NOMO-1 (cell line): ENCODE data around the gene WIPF2.

ENCODE experiments used
- DNase-seq, 2 experiments: peaks; one replicate each; lab custom pipeline; 2025; ENCODE audit not compliant: unreplicated experiment in 2 of 2; lab: John Stamatoyannopoulos, UW

Gene WIPF2

DNA sequence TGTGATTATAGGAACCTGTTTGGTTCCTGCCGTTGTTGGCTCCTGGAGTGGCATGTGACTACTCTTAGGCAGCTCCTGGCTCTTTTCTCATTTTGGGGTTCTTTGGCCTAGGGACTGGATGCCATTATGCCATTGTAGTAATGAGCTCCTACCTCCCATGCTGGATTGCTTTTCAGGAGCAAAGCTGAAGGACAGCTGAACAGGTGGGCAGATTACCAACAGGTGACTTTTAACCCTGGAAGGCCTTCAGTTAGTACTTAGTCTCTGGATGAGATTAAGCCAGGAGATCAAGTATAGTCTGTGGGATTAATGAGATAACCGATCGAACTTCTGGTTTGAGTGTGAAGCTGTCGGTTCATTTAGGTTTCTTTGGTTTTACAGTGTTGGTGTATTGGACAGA is 25.2 kb downstream of the WIPF2 start:
- no peak for DNase-seq

DNA sequence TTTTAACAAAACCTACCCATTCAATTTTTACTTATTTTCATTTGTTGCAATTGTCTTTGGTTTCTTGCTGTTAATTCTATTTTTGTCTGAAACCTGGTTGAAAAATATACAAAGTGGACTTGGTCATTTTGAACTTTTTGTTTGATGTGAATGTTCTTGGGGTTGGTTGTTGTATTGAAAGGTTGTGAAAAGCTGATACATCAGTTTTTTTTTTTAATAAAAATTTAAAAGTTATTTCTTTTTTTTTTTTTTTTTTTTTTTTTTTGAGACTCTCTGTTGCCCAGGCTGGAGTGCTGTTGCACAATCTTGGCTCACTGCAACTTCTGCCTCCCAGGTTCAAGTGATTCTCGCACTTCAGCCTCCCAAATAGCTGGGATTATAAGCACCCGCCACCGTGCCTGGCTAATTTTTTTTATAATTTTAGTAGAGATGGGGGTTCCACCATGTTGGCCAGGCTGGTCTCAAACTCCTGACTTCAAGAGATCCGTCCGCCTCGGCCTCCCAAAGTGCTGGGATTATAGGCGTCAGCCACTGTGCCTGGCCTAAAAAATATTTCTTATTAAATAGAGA is 28.9 kb downstream of the WIPF2 start:
- DNase-seq = no peak

DNA sequence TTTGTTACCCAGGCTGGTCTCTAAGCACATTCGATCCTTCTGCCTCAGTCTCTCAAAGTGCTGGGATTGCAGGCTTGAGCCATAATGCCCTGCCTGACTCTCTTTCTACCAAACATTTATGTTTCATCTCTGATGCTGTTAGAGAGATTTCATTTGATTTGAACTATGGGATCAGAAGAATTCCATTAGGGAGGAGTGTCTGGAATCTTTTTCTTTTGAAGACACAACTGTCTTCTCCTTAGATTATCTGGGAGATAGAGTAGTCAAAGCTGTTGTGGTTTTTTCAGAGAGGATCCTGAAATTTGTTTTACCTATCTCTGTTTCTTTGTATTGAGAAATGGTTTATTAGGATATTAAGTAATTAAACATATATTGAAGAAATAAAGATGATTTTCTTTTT is 29.4 kb downstream of the WIPF2 start:
- DNase-seq = no peak

DNA sequence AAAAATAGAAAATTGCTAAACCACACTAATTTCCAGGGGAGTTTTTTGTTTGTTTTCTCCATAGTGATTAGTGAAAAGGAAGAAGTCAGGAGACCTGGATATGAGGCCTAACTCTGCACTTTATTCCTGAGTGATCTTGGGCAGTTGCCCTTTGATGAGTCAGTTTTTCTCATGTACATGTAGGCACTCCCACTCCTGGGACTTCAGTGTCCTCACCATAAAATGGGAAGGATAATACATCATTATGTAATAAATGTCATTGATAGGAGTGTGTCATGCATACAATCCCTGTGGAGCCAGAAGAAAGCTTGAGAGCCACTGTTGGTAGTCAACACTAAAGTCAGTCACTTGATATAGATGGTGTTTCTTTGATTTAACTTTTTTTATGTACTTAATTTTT is 32.5 kb downstream of the WIPF2 start:
- DNase-seq = no peak

DNA sequence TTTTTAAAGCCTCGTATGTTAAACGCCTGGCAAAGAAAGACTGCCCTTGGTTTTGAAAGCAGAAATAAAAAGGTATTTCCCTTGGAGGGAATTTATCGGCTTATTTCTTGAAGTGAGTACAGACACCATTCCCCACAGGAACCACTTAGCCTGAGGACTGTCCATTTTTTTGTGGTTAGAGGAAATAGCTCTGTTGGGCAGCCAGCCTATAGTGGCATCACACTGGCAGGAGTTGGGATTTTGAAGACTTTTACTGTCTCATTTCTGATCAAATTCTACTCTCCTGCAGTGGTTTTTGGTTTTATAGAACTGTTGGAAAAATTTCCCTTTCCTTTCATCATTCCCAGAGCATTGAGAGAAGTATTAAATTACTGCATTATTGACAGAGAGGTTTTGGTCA is 34.5 kb downstream of the WIPF2 start:
- DNase-seq = no peak

DNA sequence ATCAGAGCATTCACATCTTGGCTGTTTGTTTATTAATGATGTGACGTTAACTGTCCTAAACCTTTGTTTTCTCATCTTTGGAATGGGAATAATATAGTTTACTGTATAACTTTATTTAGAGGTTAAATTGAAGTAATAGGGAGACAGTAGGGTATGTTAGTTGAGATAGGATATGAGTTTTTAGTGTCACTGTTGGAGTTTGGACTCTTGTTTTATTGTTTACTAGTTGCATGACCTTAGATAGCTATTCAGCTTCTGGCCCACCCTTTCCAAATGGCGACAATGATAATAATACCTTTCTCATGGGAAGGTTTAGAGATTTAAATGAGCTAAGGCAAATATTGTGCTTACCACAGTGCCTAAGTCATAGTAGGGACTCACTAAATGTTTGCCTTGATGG is 40.4 kb downstream of the WIPF2 start:
- no peak for DNase-seq

DNA sequence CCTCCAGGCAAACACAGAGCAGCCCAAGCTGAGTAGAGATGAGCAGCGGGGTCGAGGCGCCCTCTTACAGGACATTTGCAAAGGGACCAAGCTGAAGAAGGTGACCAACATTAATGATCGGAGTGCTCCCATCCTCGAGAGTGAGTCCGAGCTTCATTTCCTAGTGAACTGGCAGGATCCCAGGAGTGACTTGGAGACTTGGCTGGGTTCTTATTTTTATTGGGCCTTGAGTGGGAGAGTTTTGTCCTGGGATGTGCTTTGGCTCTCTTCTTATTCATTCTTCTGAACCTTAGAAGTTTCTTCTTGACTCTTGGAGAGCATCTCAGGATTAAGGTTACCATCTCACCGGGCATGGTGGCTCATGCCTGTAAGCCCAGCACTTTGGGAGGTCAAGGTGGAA is 41.4 kb downstream of the WIPF2 start:
- no peak for DNase-seq

DNA sequence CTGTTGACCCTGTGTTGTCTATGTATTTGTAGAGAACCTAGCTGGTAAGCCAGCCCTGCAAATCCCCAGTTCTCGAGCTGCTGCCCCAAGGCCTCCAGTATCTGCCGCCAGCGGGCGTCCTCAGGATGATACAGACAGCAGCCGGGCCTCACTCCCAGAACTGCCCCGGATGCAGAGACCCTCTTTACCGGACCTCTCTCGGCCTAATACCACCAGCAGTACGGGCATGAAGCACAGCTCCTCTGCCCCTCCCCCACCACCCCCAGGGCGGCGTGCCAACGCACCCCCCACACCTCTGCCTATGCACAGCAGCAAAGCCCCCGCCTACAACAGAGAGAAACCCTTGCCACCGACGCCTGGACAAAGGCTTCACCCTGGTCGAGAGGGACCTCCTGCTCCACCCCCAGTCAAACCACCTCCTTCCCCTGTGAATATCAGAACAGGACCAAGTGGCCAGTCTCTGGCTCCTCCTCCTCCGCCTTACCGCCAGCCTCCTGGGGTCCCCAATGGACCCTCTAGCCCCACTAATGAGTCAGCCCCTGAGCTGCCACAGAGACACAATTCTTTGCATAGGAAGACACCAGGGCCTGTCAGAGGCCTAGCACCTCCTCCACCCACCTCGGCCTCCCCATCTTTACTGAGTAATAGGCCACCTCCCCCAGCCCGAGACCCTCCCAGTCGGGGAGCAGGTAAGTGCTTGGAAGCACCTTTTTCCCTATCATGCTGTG is 45.5 kb downstream of the WIPF2 start:
- no peak for DNase-seq

DNA sequence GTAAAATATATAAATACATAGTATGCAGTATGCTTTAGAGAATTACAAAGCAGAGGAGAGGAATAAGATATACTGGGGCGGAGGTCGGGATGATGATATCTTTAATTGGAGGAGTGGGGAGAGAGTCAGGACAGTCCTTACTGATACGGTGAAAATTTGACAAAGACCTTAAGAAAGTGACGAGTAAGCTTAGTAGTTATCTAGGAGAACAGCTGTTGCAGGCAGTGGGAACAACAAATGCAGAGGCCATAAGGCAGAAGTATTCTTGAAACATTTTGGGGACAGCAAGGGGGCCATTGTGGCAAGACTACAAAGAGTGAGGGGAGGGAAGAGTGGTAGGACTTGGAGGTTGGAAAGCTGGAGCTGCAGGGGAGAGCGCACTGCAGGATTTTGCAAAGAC is 46.2 kb downstream of the WIPF2 start:
- DNase-seq = no peak

DNA sequence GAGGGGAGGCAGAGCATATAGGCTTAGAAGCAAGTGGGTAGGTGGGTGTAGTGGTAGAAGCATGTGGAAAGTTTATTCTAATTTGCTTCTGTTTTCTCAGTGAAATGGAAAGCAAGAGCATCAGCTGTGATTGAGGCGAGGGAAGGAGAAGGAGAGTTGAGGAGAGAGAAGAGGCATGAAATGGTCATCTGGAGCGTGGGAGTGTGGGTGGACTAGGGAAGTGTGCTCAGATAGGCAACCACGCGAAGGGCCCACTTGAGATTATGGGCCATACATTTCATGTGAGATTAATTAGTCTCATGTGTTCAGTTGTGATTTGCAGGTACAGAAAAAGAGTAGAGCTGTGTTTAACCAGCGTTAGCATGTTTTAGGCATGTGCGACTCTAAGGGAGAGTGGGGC is 47.8 kb downstream of the WIPF2 start:
- DNase-seq = no peak

DNA sequence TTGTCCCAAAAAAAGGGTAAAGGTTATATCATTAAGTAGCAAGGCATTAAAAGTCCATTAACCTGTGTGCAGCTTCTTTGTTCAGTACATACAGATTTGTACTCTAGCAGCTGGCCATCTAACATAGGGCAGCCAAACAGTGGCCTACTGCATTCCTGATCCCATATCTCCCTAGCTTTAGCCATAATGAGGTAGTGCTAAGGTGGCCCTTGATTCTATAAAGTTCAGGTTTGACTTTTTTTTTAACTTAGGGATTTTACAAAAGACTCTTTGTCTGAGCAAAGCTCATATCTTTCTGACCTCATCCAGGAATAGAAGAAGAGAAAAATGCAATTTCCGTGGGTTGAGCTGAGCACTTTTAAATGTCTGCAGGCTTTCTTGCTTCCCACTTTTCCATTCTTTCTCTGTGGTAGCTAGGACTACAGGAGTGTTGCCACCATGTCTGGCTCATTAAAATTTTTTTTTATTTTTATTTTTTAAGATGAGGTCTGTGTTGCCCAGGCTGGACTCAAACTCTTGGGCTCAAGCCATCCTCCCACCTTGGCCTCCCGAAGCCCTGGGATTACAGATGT is 49.1 kb downstream of the WIPF2 start:
- DNase-seq = no peak

DNA sequence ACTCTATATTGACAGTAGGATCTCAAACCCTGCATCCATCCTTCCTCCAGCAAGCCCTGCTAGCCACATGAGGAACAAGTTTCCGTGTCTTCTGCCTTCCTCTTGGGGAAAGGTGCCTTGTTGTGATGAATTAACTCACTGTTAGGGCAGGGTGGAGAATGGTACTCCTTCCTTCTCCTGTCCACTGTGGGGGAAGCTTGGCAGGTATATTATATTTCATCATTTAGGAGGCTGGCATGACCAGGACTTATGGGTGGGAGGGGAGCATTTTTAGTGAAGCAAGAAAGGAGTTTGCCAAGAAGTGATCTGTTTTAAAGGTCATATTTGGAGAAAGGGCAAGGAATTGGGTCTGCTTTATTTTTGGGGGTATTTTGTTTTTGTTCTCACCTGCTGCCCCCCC is 59.3 kb downstream of the WIPF2 start:
- no peak for DNase-seq

DNA sequence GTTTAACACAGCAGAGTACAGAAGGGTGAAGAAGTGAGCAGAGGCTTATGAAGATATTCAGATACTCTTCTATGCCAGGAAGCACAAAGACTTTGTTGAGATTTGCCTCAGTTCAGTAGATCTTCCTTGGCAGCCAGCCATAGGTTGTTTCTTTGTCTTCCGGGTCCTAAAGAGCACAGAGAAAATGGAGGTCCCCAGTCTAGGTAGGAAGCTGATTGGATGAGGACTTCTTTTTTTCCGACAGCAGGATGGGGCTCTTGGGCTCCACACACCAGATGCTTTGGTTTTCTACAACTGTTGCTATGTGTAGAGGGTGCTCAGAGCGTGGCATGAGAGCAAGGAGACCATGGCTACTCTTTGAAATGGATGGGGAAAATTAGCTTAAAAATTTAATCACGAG is 60.3 kb downstream of the WIPF2 start:
- DNase-seq = no peak

DNA sequence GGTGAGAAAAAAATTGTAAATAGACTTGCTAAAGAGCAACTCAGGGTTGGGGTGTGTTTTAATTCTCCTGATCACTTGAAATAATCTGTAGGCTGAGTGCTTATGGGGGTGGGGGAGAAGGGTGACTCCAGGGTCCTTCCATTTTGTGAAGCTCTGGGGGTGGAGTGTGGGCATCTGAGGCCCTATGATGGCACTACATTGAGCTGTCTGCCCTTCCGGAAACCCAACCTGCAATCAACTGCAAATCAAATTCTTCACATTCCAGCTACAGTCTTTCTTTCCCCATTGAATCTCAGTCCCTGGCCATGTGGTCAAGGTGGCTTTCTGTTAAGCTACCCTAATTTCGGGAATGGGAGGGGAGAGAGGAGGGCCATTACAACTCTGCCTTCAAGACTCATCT is 62.6 kb downstream of the WIPF2 start:
- no peak for DNase-seq

DNA sequence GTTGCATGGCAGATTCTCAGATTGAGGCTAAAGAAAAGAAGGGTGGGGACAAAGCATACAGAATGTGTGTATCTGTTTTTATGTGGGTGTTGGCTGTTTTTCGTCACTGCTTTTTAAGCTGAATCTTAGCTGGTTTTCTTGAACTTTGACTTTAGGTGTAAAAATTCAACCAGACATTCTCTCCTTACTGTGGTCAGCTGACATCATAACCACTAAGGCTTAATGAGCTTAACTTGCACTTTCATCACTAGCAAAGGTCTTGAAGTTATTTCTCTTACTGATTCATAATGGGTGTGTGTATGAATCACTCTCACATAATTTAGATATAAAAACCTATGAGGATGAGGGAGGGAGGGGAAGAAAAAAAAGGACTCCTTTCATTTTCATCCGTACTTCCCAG is 64.6 kb downstream of the WIPF2 start:
- DNase-seq = peak; percentile 6 to 23

DNA sequence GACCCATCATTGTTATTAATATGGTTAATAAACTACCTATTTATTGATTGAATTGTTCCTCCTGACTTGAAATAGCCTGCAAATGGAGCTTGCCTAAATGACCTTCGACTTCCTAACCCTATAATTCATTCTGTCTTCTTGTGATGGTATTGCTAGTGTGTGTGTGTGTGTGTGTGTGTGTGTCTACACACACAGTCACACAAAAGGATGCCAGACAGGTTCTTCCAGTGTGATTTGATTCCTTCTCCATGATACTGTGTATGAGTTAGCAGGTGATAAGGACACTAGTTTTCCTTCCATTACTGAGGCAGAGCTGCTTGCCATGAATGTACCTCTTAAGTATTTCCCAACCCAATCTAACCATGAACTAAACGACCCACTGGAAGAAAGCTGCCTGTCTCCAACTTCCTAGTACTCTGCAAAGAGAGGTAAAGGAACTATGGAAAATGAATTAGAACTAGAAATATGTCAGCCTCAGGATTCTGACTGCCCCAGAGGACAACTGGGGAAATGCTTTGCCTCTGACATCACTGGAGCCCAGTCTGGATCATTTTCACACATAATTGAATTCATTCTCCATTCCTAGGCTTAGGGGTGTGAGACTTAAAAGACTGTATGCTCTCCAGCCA is 65.1 kb downstream of the WIPF2 start:
- no peak for DNase-seq

DNA sequence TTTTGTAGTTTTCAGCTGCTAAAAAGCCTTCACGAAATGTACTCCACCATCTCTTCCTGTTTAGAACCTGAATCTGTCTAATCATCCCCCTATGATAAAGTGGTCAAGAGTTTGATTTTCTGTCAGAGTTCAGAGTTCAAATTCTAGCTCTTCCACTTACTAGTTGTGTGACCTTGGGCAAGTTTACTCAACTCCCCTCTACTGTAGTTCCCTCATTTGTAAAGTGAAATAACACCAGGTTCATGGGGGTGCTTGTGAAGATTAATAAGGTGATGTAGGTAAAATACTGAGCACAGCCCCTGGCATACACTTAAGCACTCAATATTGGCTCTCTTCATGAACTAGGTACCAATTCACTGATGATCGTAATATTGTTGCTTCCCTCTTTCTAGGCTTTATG is 67.4 kb downstream of the WIPF2 start:
- no peak for DNase-seq

DNA sequence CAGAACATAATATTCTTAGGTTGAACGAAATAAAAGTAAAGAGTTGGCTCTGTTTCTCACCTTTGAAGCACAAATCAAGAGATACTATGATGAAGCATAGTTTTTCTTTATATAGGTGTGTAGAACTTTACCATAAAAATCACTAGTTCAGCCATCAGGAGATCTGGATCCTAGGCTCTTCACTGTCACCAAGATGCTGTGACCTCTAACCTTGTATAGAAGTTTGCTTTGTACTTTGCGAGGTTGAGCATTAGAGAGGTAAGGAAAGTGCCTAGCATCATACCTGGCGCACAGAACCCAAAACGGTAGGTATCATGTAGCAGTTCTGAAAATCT is 68.0 kb downstream of the WIPF2 start:
- no peak for DNase-seq

DNA sequence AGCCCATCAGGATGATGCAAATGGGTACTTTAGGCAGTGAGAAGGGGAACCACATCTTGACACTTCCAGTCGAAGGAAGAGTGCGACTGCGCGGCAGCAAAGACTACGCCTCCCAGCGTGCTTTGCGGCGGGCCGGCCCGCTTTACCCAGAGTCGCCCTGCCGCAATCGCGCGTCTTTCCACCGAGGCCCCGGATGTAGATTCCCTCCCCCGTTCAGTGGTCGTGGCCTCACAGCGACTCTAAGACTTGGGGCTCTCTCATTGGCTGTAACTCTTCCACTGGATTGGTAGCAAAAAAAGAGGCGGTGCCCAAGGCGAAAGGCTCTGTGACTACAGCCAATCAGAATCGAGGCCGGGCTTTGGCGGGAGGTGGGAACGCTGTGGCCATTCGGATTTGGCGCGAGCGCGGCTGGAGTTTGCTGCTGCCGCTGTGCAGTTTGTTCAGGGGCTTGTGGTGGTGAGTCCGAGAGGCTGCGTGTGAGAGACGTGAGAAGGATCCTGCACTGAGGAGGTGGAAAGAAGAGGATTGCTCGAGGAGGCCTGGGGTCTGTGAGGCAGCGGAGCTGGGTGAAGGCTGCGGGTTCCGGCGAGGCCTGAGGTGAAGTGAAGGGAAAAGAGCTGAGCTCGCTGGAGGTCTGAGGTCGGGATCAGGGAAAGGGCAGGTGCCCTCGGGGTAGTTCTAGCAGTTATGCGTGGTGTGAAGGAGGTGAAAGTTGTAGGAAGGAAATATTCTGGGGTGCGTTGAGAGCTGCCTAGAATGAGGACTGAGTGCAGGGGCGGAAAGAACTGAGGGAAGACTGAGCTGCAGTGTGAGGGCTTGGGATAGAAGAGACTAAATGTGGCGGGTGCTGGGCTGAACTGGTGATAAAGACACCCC is 68.6 kb downstream of the WIPF2 start, which contains the start of gene CDC6:
TSS of gene CDC6 (plus strand) at position 386 of the 876 bp plus-strand sequence. CDS start 1,542 bp downstream, outside the sequence.
- peak; percentile 100 for DNase-seq

DNA sequence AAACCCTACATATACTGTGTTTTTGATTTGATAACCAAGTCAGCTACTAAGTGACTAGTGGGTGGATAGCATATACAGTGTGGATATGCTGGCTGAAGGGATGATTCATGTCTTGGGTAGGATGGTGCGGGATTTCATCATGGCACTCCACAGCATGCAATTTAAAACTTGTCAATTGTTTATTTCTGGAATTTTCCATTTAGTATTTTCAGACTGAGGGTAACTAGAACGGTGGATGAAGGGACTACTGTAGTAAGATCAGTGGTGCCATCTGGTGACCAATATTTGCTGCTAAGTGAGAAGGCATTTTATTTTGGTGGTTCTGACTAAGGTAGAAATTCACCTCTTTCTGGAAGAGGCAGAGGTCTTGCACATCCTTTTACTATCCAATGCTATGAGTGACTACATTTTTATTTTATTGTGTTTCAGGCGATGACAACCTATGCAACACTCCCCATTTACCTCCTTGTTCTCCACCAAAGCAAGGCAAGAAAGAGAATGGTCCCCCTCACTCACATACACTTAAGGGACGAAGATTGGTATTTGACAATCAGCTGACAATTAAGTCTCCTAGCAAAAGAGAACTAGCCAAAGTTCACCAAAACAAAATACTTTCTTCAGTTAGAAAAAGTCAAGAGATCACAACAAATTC is 71.7 kb downstream of the WIPF2 start:
- DNase-seq = peak in 1 of 2 experiments; percentile 65

DNA sequence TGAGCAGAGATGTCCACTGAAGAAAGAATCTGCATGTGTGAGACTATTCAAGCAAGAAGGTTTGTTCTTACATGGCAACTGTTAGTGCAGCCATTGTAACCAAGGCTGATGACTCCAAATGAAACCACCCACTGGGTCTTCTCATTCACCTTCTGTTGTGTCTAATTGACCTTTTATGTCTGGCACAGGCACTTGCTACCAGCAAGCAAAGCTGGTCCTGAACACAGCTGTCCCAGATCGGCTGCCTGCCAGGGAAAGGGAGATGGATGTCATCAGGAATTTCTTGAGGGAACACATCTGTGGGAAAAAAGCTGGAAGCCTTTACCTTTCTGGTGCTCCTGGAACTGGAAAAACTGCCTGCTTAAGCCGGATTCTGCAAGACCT is 72.2 kb downstream of the WIPF2 start:
- no peak for DNase-seq
